ENCODE data around the gene LRRC15. TPM values are rescaled to one million over a fixed set of nuclear protein-coding genes. Genes with fewer than 3 reads are reported as not detected.

LRRC15 gene
- total and polyA plus RNA-seq, 7 donors: under 0.01 to 0.23 (median under 0.01) TPM; not detected in 2

DNA sequence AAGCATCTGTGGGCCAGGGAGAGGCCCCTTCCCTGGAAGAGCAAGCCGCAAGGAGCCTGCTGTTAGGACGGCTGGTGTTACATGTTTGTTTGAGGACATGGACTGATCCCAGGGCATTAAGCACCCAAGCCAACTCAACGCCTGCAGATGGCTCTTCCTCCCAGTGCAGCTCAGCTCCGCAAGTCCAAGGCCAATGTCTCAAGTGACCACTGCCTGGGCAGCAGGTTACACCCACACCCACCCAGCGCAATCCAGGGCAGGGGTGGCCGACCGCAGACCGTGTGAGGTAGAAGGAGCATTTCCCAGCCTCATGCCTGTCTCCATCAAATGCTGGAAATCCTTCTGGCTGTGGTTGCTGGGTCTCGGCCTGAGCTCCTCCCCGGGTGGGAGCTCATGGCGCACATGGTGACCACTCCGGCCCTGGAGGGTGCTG lies 15.0 kb upstream of the LRRC15 start:
- Histone ChIP-seq H3K9me3 (no peaks in the 10 kb centered on the region), H3K27ac (no peak overlapping the region), H3K36me3 (no peaks in the 10 kb centered on the region), H3K27me3 (no peaks in the 10 kb centered on the region), H3K4me3 (no peak overlapping the region), H3K4me1 (peaks cover 0 to 6% (median 3%) of the 10 kb centered on the region in 4 donors)
- WGBS, 2 donors: 93 to 95% methylated on average over 12 of the region's 12 CpGs
- TF ChIP-seq, protein P1, sequence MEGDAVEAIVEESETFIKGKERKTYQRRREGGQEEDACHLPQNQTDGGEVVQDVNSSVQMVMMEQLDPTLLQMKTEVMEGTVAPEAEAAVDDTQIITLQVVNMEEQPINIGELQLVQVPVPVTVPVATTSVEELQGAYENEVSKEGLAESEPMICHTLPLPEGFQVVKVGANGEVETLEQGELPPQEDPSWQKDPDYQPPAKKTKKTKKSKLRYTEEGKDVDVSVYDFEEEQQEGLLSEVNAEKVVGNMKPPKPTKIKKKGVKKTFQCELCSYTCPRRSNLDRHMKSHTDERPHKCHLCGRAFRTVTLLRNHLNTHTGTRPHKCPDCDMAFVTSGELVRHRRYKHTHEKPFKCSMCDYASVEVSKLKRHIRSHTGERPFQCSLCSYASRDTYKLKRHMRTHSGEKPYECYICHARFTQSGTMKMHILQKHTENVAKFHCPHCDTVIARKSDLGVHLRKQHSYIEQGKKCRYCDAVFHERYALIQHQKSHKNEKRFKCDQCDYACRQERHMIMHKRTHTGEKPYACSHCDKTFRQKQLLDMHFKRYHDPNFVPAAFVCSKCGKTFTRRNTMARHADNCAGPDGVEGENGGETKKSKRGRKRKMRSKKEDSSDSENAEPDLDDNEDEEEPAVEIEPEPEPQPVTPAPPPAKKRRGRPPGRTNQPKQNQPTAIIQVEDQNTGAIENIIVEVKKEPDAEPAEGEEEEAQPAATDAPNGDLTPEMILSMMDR (IDR thresholded peaks at IDR 0.05): no peak
- no peak for TF ChIP-seq EP300 (IDR thresholded peaks at IDR 0.05)
- intact Hi-C loops (cut with DNase I): no loop called here
- DNase-seq: no peak

GRCh38 chr3:194384156-194384555 lies 14.6 kb upstream of the LRRC15 start:
- H3K4me1 ChIP-seq: peaks cover 0 to 6% (median 3%) of the 10 kb centered on the region in 4 donors
- H3K27ac ChIP-seq: no peak overlapping the region
- 77 to 89% methylated on average over 6 of the region's 6 CpGs for WGBS, 2 donors
- H3K36me3 ChIP-seq: no peaks in the 10 kb centered on the region
- H3K9me3 ChIP-seq: no peaks in the 10 kb centered on the region
- no peaks in the 10 kb centered on the region for H3K27me3 ChIP-seq
- no peak for TF ChIP-seq POLR2AphosphoS5 (IDR thresholded peaks at IDR 0.05)
- TF ChIP-seq, protein P1 (IDR thresholded peaks at IDR 0.05): no peak
- TF ChIP-seq POLR2A (IDR thresholded peaks at IDR 0.05): no peak
- TF ChIP-seq EP300 (IDR thresholded peaks at IDR 0.05): no peak
- no peak overlapping the region for H3K4me3 ChIP-seq
- intact Hi-C loops (cut with DNase I): no loop called here
- DNase-seq: no peak

GRCh38 chr3:194383276-194383940 lies 13.9 kb upstream of the LRRC15 start:
- TF ChIP-seq, protein P1 (IDR thresholded peaks at IDR 0.05): no peak
- TF ChIP-seq EP300 (IDR thresholded peaks at IDR 0.05) (no peak), POLR2AphosphoS5 (IDR thresholded peaks at IDR 0.05) (no peak), POLR2A (IDR thresholded peaks at IDR 0.05) (no peak)
- H3K36me3 ChIP-seq: no peaks in the 10 kb centered on the region
- intact Hi-C loops (cut with DNase I): no loop called here
- H3K4me3 ChIP-seq: no peak overlapping the region
- no peaks in the 10 kb centered on the region for H3K9me3 ChIP-seq
- no peak overlapping the region for H3K27ac ChIP-seq
- no peak for DNase-seq
- peaks cover 0 to 6% (median 3%) of the 10 kb centered on the region in 4 donors for H3K4me1 ChIP-seq
- peaks cover 0 to 4% (median 0%) of the 10 kb centered on the region in 3 donors for H3K27me3 ChIP-seq
- WGBS, 2 donors: 92% methylated on average over 14 of the region's 14 CpGs

GRCh38 chr3:194382892-194383223 lies 13.3 kb upstream of the LRRC15 start:
- WGBS, 2 donors: 76 to 89% methylated on average over 9 of the region's 9 CpGs
- Histone ChIP-seq H3K27me3 (peaks cover 0 to 5% (median 0%) of the 10 kb centered on the region in 3 donors), H3K4me3 (no peak overlapping the region), H3K4me1 (peaks cover 0 to 6% (median 3%) of the 10 kb centered on the region in 4 donors), H3K36me3 (no peaks in the 10 kb centered on the region), H3K27ac (no peak overlapping the region), H3K9me3 (no peaks in the 10 kb centered on the region)
- no peak for DNase-seq
- TF ChIP-seq EP300 (IDR thresholded peaks at IDR 0.05) (no peak), POLR2AphosphoS5 (IDR thresholded peaks at IDR 0.05) (no peak)
- intact Hi-C loops (cut with DNase I): no loop called here

DNA sequence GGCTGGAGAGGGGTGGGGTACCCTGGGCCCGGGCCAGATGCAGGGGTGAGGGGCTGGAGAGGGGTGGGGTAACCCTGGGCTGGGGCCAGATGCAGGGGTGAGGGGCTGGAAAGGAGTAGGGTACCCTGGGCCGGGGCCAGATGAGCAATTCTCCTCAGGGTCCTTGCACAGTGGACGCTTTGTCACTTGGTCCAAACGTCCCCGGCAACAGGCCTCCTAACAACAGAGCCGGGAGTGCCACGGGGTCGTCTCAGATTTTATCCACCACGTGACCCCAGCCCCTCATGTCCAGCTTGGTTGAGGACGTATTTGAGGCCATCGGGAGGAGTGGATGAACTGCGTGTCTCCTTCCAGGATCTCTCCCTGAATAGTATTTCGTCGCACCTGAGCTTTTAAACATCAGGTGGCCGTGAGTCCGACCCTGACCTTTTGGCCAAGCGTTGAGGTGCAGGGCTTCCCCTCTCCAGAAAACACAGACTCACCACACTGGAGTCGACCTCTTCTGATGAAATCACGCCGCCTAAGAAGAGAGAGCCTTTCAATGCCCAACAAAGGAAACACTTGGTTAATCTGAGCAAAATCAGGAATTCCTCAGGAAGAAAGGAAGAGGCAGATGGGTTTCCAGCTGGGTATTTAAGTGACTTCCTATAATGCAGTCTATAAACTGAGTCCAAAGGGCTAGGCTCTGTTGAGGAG lies 12.8 kb upstream of the LRRC15 start:
- H3K9me3 ChIP-seq: no peaks in the 10 kb centered on the region
- H3K4me1 ChIP-seq: peaks cover 0 to 6% (median 3%) of the 10 kb centered on the region in 4 donors
- intact Hi-C loops (cut with DNase I): no loop called here
- 85 to 86% methylated on average over 20 of the region's 20 CpGs for WGBS, 2 donors
- no peak overlapping the region for H3K27ac ChIP-seq
- TF ChIP-seq EP300 (IDR thresholded peaks at IDR 0.05): no peak
- no peak overlapping the region for H3K4me3 ChIP-seq
- H3K36me3 ChIP-seq: no peaks in the 10 kb centered on the region
- peaks cover 0 to 7% (median 0%) of the 10 kb centered on the region in 3 donors for H3K27me3 ChIP-seq
- no peak for DNase-seq
